Occipital lobe (tissue), 2 donors: Measurements from ENCODE around the gene CLIP2. TPM values are rescaled to one million over a fixed set of nuclear protein-coding genes. Genes with fewer than 3 reads are reported as not detected.
"Not testable (repeated sequence)": the region's sequence is repeated elsewhere in the genome, so short reads cannot be mapped to it uniquely, and the experiment has no call there.

Experiments
- DNase-seq: peaks from one replicate; lab custom pipeline; 2025; lab: John Stamatoyannopoulos, UW
- total RNA-seq: library from RNA; depleted of rRNA; stranded (reverse); fragments of >200 nt; gene quantifications from one replicate; pipeline ENCODE4 v1.2.3, GENCODE V29; 2014

CLIP2 gene
- total RNA-seq, 1 donor from 2014 or later, result 105 TPM

DNA sequence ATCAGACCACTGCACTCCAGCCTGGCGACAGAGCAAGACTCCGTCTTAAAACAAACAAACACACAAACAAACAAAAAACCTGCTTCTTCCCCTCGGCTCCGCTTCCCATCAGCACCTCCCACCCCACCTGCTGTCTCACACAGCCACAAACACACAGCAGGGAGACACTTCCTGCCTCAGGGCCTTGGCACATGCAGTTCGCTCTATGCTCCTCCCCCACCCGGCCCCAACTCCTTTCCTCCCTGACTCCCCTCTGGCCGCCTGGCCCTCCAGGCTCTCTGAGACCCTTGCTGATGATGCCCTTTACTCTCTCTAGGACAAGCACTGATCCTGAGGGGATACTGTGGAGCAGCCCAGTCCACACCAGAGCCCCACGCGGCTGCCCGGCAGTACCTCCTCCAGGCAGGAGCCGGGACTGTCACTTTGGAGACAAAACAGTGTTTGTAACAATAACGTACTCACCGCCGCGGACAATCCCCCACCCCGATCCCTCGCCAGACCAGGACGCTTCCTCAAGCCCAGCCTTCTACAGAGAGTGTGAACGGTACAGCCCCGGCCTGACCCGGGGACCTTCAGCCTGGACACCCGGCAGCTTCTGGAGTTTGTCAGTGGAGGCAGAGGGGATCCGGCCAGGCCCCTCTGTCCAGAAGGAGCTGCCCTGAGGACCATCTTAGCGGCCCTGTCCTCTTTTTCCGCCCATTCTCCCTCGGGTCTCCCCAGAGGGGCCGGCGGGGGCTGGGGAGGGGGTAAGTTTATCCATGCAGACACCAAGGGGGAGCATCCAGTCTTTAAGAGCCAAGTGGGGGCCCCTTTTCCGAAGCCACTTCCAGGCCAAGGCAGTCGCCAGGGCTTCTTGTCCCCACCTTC lies 114.5 kb downstream of the CLIP2 start:
- no peak for DNase-seq

DNA sequence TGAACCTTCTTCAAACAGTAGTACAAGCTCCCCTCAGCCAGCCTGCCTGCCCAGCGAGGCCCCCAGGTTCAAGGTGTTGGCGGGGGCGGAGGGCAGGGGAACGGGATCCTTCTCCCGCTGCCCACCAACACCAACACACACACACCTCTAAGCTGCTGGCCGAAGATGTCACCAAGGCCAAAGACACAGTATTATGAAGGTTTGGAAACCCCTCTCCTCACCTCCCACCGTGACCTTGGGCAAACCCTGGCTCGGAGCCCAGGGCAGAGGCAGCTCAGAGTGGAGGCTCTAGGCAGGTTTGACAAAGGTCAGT lies 115.1 kb downstream of the CLIP2 start:
- DNase-seq, result no peak

DNA sequence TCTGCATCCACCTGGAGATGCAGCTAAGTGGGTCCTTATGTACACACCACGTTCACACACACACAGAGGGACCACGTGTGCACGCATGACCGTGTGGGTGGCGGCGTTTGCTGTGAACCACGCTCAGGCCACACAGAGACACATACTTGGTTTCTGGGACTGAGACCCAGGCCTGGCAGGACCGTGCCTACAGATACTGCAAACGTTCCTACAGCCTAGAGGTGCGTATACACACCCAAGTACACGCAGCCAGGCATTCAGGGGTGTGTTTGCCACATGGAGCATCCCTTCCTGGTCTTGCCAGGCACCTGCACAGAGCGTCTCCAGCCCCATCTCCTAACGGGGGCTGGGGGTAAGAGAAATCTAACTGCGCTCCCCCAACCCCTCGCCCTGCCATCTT lies 115.5 kb downstream of the CLIP2 start:
- DNase-seq, result no peak

DNA sequence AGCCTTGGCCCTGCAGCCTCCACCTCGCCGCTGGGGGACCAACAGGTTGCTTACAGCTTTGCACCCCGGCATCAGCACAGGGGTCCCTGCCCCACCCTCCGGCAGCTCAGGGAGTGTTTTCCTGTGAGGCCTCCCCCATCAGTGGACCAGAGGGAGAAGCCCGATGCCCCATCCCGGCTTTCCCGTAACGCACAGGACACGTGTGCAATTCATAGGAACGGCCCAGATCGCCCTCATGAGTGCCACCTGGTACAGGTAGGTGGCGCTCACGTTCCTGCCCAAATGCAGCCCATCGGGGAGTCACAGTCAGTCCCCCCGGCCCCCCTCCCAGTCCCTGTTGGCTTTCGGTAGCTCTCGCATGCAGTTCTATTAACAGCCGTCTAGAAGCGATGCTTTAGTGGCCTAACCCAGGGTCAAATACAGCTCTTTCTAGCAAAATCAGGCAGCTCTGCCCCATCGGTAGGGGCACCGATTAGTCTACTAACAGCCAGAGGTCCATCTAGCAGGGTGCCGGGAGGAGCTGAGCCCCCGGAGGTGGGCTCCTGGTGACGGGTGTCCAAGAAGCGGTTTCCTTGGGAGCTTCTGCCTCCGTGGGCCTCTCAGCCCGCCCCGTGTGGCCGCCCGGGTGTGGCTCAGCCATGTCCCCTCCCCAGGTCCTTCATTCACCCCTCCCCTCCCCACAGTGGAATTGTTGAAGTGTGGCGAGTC lies 116.1 kb downstream of the CLIP2 start:
- DNase-seq, result no peak

DNA sequence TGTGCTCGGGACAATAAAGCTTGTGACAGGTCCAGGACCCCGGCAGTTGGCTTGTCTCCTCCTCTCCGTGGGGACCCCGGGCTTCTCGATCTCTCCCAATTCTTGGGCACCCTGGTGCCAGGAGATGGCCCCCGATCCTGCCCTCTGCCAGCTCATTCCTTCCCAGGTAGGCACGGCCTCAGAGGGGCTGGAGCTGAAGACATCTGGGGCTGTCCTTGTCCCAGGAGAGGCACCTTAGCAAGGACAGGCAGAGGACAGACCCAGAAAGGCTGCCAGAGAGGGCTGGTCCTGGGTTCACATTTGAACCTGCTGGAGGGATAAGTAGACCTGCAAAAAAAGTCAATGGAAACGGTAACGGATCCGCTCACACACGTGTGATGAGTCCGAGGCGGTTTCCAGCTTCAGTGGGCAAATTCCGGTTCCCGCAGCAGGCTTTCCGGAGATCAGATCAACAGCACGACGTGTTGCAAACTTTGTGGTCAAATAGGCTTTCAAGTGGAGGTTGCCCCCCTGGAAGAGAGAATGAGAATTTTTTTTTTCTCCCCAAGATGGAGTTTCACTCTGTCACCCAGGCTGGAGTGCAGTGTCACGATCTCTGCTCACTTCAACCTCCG lies 116.8 kb downstream of the CLIP2 start:
- DNase-seq, result no peak

DNA sequence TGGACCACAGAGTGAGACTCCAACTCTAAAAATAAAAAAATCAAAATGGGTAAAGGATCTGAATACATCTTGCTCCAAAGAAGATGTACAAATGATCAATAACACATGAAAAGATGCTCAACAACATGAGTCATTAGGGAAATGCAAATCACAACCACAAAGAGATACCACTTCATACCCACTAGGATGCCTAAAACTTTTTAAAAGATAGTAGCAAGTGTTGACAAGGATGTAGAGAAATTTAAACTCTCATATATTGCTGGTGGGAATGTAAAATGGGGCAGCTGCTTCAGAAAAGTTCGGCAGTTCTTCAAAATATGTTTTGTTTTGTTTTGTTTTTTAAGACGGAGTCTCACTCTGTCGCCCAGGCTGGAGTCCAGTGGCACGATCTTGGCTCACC lies 118.8 kb downstream of the CLIP2 start:
- DNase-seq, result no peak

DNA sequence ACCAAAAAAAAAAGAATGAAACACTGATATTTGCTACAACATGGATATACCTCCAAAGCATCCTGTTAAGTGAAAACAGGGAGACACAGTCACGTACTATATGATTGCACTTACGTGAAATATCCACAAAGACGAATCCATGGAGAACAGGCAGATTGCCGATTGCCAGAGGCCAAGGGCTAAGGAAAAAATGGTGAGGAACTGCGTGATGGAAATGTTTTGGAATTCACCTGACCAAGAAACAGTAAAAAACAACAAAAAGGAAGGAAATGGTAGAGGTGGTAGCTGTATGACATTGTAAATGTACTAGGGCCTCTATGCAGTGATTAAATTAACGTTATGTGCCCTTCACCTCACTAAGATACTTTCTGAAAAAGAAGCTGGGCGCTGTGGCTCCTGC lies 120.4 kb downstream of the CLIP2 start:
- no peak for DNase-seq

DNA sequence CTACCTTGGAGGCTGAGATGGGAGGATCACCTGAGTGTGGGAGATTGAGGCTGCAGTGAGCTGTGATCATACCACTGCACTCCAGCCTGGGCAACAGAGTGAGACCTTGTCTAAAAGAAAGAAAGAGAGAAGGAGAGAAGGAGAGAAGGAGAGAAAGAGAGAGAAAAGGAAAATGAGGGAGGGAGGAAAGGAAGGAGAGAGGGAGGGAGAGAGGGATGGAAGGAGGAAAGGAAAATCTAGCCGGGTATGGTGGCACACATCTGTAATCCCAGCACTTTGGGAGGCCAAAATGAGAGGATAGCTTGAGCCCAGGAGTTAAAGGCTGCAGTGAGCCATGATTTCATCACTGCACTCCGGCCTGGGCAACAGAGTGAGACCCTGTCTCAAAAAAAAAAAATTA lies 121.6 kb downstream of the CLIP2 start:
- no peak for DNase-seq

DNA sequence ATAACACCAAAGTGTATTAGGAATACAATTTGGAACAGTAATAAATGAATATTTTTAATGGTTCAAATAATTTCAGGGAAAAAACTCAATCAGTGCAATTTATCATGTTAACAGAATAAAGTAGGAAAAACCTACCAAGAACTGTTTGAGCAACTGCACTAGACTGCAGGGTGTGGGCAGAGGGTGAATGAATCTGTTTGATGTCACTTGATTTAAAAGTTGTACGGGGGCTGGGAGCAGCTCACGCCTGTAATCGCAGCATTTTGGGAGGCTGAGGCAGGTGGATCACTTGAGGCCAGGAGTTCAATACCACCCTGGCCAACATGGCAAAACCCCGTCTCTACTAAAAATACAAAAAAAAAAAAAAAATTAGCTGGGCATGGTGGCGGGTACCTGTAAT lies 122.4 kb downstream of the CLIP2 start:
- DNase-seq, result not testable (repeated sequence)

DNA sequence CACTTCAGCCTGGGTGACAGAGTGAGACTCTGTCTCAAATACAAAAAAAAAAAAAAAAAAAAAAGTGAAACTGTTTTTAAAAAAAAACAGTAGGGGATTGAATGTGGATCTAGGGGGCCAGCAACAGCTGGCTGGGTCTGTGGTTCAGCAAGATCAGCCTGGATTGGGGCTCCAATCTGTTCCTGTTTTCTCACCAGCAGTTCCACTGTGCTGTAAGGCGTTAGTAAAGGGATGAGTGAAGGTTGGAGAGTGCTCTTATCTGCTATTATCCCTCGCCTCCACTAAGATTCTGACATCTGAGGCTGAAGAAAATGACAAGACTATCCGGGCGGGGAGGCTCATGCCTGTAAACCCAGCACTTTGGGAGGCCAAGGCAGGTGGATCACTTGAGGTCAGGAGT lies 122.8 kb downstream of the CLIP2 start:
- no peak for DNase-seq

DNA sequence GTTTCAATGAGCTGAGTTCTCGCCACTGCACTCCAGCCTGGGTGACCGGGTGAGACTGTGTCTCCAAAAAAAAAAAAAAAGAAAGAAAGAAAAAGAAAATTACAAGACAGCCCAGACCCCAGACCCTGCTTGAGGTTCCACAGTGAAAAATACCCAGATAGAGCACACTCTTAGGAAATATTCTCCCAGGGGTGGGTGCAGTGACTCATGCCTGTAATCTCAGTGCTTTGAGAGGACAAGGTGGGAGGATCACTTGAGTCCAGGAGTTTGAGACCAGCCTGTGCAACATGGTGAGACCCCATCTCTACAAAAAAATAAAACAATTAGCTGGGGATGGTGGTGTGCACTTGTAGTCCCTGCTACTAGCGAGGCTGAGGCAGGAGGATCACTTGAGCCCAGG lies 123.4 kb downstream of the CLIP2 start:
- no peak for DNase-seq

DNA sequence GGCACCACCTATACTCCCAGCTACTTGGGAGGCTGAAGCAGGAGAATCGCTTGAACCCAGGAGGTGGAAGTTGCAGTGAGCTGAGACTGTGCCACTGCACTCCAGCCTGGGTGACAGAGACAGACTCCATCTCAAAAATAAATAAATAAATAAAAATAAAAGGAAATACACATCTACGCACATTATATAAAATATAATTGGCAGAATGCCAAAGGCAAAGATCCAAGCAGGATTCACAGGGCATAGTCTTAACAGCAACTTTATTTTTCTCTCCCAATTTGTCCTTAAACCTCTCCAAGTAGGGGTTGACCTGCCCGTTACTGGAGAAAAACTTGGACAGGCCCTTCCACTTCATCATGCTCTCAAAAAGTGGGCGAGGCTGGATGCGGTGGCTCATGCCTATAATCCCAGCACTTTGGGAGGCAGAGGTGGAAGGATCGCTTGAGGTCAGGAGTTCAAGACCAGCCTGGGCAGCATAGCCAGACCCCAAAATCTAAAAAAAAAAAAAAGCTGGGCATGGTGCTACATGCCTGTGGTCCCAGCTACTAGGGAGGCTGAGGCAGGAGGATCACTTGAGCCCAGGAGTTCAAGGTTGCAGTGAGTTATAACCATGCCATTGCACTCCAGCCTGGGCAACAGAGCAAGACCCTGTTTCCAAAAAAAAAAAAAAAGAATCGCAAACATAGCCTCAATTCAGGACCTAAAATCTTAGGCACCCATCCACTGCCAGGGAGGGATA lies 125.6 kb downstream of the CLIP2 start:
- DNase-seq, result not testable (repeated sequence)

DNA sequence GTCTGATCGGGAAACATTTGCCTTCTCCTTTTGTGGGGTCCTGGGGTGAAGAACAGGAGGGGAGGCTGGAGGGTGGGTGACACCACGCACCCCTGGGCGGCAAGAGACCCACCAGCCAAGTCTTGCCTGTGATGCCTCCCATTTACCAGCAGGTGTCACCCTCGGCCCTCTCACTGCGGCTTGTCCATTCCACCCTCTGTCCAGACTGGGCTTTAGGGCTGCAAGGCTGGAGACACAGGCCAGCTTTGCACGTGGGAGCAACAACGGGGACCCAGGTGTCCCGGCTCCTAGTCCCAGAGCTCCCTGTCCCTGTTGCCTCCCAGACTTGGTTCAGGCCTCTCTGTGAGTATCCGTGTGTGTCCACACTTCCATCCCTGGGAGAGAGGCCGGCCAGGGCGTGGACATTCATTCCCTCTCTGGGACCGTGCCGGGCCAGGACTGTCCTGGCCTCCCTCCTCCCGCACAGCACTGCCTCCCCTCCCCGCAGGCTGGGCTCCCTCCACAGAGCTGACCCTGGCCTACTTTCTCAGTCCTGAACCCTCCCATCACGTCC lies 128.3 kb downstream of the CLIP2 start:
- DNase-seq, result peak; percentile 42

DNA sequence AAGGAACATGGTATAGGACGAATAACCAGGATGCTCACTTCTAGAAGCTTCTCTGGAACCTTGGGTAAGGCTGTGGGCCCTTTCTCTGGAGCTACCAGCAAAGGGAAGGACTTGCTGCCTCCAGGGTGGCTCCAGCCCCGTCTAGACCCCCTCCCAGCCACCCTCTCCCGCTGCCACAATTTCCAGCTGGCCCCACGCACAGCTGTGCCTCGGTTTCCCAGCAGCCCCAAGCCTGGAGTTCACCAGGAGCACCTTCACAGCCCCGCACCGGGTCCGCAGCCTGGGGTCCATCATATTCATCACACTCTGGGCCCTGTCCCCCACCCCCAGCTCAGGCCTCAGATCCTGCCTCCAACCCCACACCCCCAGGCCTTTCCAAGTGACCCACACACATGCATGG lies 128.9 kb downstream of the CLIP2 start:
- DNase-seq, result no peak

DNA sequence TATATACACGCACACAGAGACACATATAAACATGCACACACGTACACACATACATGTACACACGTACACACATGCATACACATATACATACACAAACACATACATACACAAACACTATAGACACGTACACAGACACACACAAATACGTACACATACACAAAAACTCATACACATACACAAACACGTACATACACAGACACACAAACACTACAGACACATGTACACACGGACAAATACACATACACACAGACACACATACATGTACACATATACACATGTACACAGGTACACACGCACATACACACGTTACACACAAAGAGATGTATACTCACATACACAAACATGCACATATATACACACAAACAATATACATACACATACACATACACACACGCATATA lies 129.3 kb downstream of the CLIP2 start:
- DNase-seq, result no peak

DNA sequence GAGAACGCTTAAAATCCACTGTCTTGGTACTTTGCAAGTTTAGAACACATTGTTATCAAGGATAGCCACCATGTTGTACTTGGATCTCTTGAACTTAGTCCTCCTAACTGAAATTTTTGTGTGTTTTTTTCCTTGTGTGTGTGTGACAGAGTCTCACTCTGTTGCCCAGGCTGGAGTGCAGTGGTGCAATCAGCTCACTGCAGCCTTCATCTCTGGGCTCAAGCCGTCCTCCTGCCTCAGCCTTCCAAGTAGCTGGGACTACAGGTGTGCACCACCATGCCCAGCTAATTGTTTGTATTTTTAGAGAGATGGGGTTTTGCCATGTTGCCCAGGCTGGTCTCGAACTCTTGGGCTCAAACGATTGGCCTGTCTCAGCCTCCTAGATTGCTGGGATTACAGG lies 130.0 kb downstream of the CLIP2 start:
- DNase-seq, result not testable (repeated sequence)

DNA sequence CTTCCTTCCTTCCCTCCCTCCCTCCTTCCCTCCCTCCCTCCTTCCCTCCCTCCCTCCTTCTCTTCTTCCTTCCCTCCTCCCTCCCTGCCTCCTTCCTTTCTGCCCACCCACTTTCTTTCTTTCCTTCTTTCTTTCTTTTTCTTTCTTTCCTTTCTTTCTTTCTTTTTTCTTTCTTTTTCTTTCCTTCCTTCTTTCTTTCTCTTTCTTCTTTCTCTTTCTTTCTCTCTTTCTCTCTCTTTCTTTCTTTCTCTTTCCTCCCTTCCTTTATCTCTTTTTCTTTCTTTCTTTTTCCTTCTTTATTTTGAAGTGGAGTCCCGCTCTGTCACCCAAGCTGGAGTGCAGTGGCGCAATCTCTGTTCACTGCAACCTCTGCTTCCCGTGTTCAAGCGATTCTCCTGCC lies 130.8 kb downstream of the CLIP2 start:
- no peak for DNase-seq

DNA sequence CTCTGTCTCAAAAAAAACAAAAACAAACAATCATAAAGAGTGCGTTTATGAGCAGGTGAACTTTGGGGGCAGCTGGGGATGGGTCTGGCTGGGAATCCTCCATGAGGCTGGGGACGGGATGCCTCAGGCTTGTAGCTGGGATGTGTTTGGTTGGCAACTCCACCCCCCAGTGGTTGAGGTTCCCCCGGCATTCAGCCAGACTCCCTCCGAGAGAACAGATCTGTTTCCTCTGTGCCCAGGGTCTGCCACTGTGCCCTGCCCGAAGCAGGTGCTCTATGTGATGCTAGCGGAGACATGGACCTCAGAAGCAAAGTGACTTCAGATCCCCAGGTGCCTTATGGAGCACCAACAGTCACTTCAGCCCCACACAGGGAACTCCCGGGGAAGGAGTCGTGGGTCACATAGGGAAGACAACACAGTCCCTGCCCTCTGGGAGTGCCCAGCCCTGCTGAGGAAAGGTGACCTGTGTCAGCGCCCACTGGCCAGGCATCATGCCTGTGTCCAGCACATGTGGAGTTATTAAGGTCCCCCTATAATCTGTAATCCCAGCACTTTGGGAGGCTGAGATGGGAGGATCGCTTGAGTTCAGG lies 135.2 kb downstream of the CLIP2 start:
- no peak for DNase-seq

DNA sequence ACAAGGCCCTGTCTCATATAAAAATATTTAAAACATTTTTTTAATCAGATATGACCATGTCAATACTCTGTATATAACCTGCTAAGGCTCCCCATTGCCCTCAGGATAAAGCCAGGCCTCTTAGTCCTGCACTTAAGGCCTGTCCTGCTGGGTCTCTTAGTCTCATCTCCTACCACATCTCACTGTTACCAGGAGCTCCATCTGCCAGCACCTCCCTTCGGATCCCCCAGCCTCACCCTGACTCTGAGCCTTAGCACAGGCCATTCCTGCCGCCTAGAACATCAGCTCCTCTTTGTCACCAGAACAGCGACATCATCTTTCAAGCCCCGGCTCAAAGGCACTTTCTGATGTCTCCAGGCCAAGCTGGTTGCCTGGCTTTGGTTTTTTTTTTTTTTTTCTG lies 138.8 kb downstream of the CLIP2 start:
- DNase-seq, result no peak

DNA sequence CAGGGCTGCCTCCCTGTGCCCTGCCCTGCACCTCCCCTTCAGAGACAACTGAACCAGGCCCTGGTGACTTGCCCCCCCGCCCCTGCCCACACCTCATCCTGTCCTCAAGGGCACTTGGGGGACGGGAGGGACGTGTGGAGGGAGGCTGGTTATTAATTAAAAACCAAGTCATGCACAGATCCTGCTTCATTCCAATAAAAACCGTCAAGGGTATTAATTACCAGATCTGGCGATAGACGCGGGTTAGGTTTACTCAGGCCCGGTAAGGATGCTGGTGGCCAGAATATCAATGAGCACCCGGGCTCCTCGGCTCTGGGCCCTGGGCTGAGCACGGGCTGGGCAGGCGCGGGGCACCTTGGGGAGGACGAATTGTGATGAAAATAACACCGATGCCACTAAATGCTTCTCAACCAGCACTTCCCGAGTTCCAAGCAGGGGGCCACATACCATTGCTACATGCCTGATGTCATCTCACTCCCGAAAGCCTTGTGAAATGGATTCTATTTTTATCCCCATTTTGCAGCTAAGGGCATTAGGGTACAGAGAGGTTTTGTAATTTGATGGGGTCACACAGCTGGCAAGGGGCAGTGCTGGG lies 140.0 kb downstream of the CLIP2 start:
- no peak for DNase-seq

DNA sequence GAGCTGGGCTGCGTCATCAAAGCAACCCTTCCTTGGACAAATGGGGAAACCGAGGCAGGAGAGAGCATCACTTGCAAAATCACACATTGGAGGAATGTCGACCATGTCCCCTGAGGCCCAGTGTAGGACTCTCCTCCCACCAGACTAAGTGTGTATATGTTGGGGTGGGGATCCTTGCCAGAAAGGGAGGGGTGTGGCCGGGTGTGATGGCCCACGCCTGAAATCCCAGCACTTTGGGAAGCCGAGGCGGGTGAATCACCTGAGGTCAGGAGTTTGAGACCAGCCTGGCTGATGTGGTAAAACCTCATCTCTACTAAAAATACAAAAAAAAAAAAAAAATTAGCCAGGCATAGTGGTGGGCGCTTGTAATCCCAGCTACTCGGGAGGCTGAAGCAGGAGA lies 141.2 kb downstream of the CLIP2 start:
- DNase-seq, result not testable (repeated sequence)
